Esophagus muscularis mucosa (tissue), 3 donors: ENCODE measurements around the gene MAPKAPK5.

Experiments
- CTCF ChIP-seq, 3 experiments: fragments of 200-600 bp in 2 of 3; fragments of 450-650 bp in 1 of 3; sonication (generic) in 2 of 3; IDR thresholded peaks; one replicate each; pipeline ENCODE4 v1.5.1; 2017 to 2019; ENCODE audit warnings: antibody characterized with exemption in 3 of 3, mild to moderate bottlenecking in 2 of 3, moderate library complexity in 1 of 3
- POLR2A ChIP-seq: fragments of 450-650 bp; IDR thresholded peaks from one replicate; pipeline ENCODE4 v1.6.1; 2017; ENCODE audit warnings: antibody characterized with exemption, moderate library complexity, mild to moderate bottlenecking, low read depth

- TF ChIP-seq POLR2A (no peak), CTCF (IDR thresholded peaks at IDR 0.05) (no peak)
These were observed 38.9 kb upstream of the MAPKAPK5 start for GRCh38 chr12:111803038-111803626.
